Measurements from ENCODE around the gene MAGI1. TPM values are rescaled to one million over a fixed set of nuclear protein-coding genes. Genes with fewer than 3 reads are reported as not detected.

MAGI1 gene
- total and polyA plus RNA-seq, 2 donors (not counting 1 experiment from before 2014, with no cell fraction given): 15.7 to 23.7 TPM

GRCh38 chr3:65535260-65535659, 503.5 kb downstream of the MAGI1 start:
- Histone ChIP-seq H3K4me2 (ENCODE audit: extremely low read depth, insufficient read depth, low read length) (no peak overlapping the region), H3K9ac (ENCODE audit: insufficient read depth, low read length) (no peak overlapping the region), H3K27ac (ENCODE audit: insufficient read depth, low read length) (no peak overlapping the region), H3K9me3 (ENCODE audit: control insufficient read depth, insufficient read depth, low read depth, low read length) (no peaks in the 10 kb centered on the region), H3K4me3 (replicated peaks in 1 of 4; ENCODE audit: control extremely low read depth in 1 of 4, insufficient read depth in 1 of 4, low read depth in 3 of 4, low read length in 4 of 4) (no peak overlapping the region), H2AFZ (ENCODE audit: low read length) (no peak overlapping the region), H4K20me1 (ENCODE audit: control insufficient read depth, extremely low read depth, insufficient read depth, low read length) (no peaks in the 10 kb centered on the region), H3K27me3 (ENCODE audit: control insufficient read depth, insufficient read depth, low read length) (no peaks in the 10 kb centered on the region), H3K79me2 (ENCODE audit: control insufficient read depth, insufficient read depth, low read length) (no peaks in the 10 kb centered on the region), H3K4me1 (ENCODE audit: control insufficient read depth, extremely low read depth, insufficient read depth, low read length) (no peaks in the 10 kb centered on the region), H3K36me3 (ENCODE audit: control insufficient read depth, insufficient read depth, low read length) (no peaks in the 10 kb centered on the region)
- TF ChIP-seq CTCF (conservative IDR thresholded peaks at IDR 0.05 in 1 of 2, IDR thresholded peaks at IDR 0.05 in 1 of 2; ENCODE audit: low read depth in 1 of 2, low read length in 2 of 2): no peak
- no peak for TF ChIP-seq EZH2 (IDR thresholded peaks at IDR 0.05; ENCODE audit: low read length, missing control alignments)
- no peak for DNase-seq (ENCODE audit: low read depth in 2 of 2)

GRCh38 chr3:65534805-65535204, 503.9 kb downstream of the MAGI1 start:
- Histone ChIP-seq H3K9ac (ENCODE audit: insufficient read depth, low read length) (no peak overlapping the region), H3K4me1 (ENCODE audit: control insufficient read depth, extremely low read depth, insufficient read depth, low read length) (no peaks in the 10 kb centered on the region), H4K20me1 (ENCODE audit: control insufficient read depth, extremely low read depth, insufficient read depth, low read length) (no peaks in the 10 kb centered on the region), H3K4me2 (ENCODE audit: extremely low read depth, insufficient read depth, low read length) (no peak overlapping the region), H3K27ac (ENCODE audit: insufficient read depth, low read length) (no peak overlapping the region), H2AFZ (ENCODE audit: low read length) (no peak overlapping the region), H3K9me3 (ENCODE audit: control insufficient read depth, insufficient read depth, low read depth, low read length) (no peaks in the 10 kb centered on the region), H3K4me3 (replicated peaks in 1 of 4; ENCODE audit: control extremely low read depth in 1 of 4, insufficient read depth in 1 of 4, low read depth in 3 of 4, low read length in 4 of 4) (no peak overlapping the region), H3K27me3 (ENCODE audit: control insufficient read depth, insufficient read depth, low read length) (no peaks in the 10 kb centered on the region), H3K36me3 (ENCODE audit: control insufficient read depth, insufficient read depth, low read length) (no peaks in the 10 kb centered on the region), H3K79me2 (ENCODE audit: control insufficient read depth, insufficient read depth, low read length) (no peaks in the 10 kb centered on the region)
- no peak for DNase-seq (ENCODE audit: low read depth in 2 of 2)
- no peak for TF ChIP-seq EZH2 (IDR thresholded peaks at IDR 0.05; ENCODE audit: low read length, missing control alignments)
- TF ChIP-seq CTCF (conservative IDR thresholded peaks at IDR 0.05 in 1 of 2, IDR thresholded peaks at IDR 0.05 in 1 of 2; ENCODE audit: low read depth in 1 of 2, low read length in 2 of 2): no peak

- H3K4me1 ChIP-seq (ENCODE audit: control insufficient read depth, extremely low read depth, insufficient read depth, low read length): no peaks in the 10 kb centered on the region
- H3K9me3 ChIP-seq (ENCODE audit: control insufficient read depth, insufficient read depth, low read depth, low read length): no peaks in the 10 kb centered on the region
- H3K4me3 ChIP-seq (replicated peaks in 1 of 4; ENCODE audit: control extremely low read depth in 1 of 4, insufficient read depth in 1 of 4, low read depth in 3 of 4, low read length in 4 of 4): no peak overlapping the region
- H2AFZ ChIP-seq (ENCODE audit: low read length): no peak overlapping the region
- no peak overlapping the region for H3K4me2 ChIP-seq (ENCODE audit: extremely low read depth, insufficient read depth, low read length)
- TF ChIP-seq CTCF (conservative IDR thresholded peaks at IDR 0.05 in 1 of 2, IDR thresholded peaks at IDR 0.05 in 1 of 2; ENCODE audit: low read depth in 1 of 2, low read length in 2 of 2) (no peak), EZH2 (IDR thresholded peaks at IDR 0.05; ENCODE audit: low read length, missing control alignments) (no peak)
- DNase-seq (ENCODE audit: low read depth in 2 of 2): no peak
- no peak overlapping the region for H3K27ac ChIP-seq (ENCODE audit: insufficient read depth, low read length)
- no peaks in the 10 kb centered on the region for H3K36me3 ChIP-seq (ENCODE audit: control insufficient read depth, insufficient read depth, low read length)
- no peaks in the 10 kb centered on the region for H3K79me2 ChIP-seq (ENCODE audit: control insufficient read depth, insufficient read depth, low read length)
- no peaks in the 10 kb centered on the region for H3K27me3 ChIP-seq (ENCODE audit: control insufficient read depth, insufficient read depth, low read length)
- H3K9ac ChIP-seq (ENCODE audit: insufficient read depth, low read length): no peak overlapping the region
- H4K20me1 ChIP-seq (ENCODE audit: control insufficient read depth, extremely low read depth, insufficient read depth, low read length): no peaks in the 10 kb centered on the region
Measured at GRCh38 chr3:65532749-65533148, 506.0 kb downstream of the MAGI1 start.
